Esophagus squamous epithelium (tissue), 5 donors: ENCODE results near the gene QPRT. TPM values are rescaled to one million over a fixed set of nuclear protein-coding genes. Genes with fewer than 3 reads are reported as not detected.
A peak's percentile ranks its signal among the peaks of the same experiment; 100 is the strongest.

ENCODE experiments used
- DNase-seq: peaks from one replicate; lab custom pipeline; 2025; lab: John Stamatoyannopoulos, UW
- H3K27ac ChIP-seq, 4 donors: fragments of 200-600 bp; sonication (generic); one replicate each; pipeline ENCODE4 v1.5.1; 2016 to 2019; ENCODE audit warnings: mild to moderate bottlenecking in 1 of 4
- H3K27me3 ChIP-seq, 4 donors: fragments of 200-600 bp; sonication (generic); 1 replicate in 3 of 4; 2 replicates in 1 of 4; pipeline versions ENCODE4 v1.5.1 to v1.6.0; 2017 to 2021; ENCODE audit warnings: antibody characterized with exemption in 1 of 4
- H3K36me3 ChIP-seq, 3 donors: fragments of 200-600 bp; sonication (generic); one replicate each; pipeline ENCODE4 v1.5.1; 2016 to 2019
- H3K4me1 ChIP-seq, 3 donors: fragments of 200-600 bp; sonication (generic); one replicate each; pipeline ENCODE4 v1.5.1; 2017 to 2019
- H3K4me3 ChIP-seq, 4 donors: fragments of 200-600 bp; sonication (generic); 1 replicate in 3 of 4; 2 replicates in 1 of 4; pipeline ENCODE4 v1.5.1; 2016 to 2019; ENCODE audit warnings: mild to moderate bottlenecking in 2 of 4, moderate library complexity in 1 of 4
- H3K9me3 ChIP-seq, 3 donors: fragments of 200-600 bp; sonication (generic); one replicate each; pipeline ENCODE4 v1.5.1; 2016 to 2019
- CTCF ChIP-seq, 6 experiments: fragments of 450-650 bp in 4 of 6; fragments of 200-600 bp in 2 of 6; sonication (generic) in 2 of 6; IDR thresholded peaks; one replicate each; pipeline ENCODE4 v1.5.1; 2016 to 2019; ENCODE audit warnings: antibody characterized with exemption in 6 of 6, mild to moderate bottlenecking in 4 of 6, moderate library complexity in 4 of 6
- POLR2A ChIP-seq, 4 donors: fragments of 450-650 bp; IDR thresholded peaks; one replicate each; pipeline ENCODE4 v1.6.1; 2017; ENCODE audit warnings: antibody characterized with exemption in 4 of 4, mild to moderate bottlenecking in 4 of 4, moderate library complexity in 3 of 4
- WGBS, 2 donors: methylation state at CpG; one replicate each; pipeline ENCODE4 v1.1.5; 2018; 5-methylcytosine and 5-hydroxymethylcytosine counted together
- intact Hi-C: fragments of 100-400 bp; cut with DNase I; formaldehyde crosslinking; loops from one replicate; pipeline ENCODE4 v1.15.0; 2022
- total RNA-seq, 4 donors: library from RNA; depleted of rRNA; stranded (reverse); fragments of >200 nt; gene quantifications; one replicate each; pipeline ENCODE4 v1.1.0, GENCODE V29; 2016
- donor health status: DM: yes; HTN: yes; CAD: no.

The QPRT gene
- total RNA-seq, 4 donors from 2014 or later: 0.40 to 3.6 (median 1.9) TPM

- H3K4me1 ChIP-seq: peaks cover 0 to 12% (median 4%) of the 10 kb centered on the region in 3 donors
- WGBS, 2 donors: 68 to 74% methylated on average over 4 to 7 of the region's 7 CpGs
- TF ChIP-seq CTCF (IDR thresholded peaks at IDR 0.05): no peak
- TF ChIP-seq POLR2A (IDR thresholded peaks at IDR 0.05): no peak
These were observed 63.8 kb downstream of the QPRT start for GRCh38 chr16:29742683-29743275.

GRCh38 chr16:29743475-29743826, 64.5 kb downstream of the QPRT start:
- Histone ChIP-seq H3K36me3 (no peaks in the 10 kb centered on the region), H3K4me3 (no peak overlapping the region), H3K4me1 (peaks cover 0 to 5% (median under 1%) of the 10 kb centered on the region in 3 donors), H3K27me3 (peaks cover 0 to 39% (median 0%) of the 10 kb centered on the region in 4 donors), H3K9me3 (no peaks in the 10 kb centered on the region), H3K27ac (no peak overlapping the region)
- intact Hi-C loops: no loop called here
- no peak for DNase-seq
- WGBS, 2 donors: 75 to 95% methylated on average over 3 to 4 of the region's 5 CpGs
- TF ChIP-seq CTCF (IDR thresholded peaks at IDR 0.05) (no peak), POLR2A (IDR thresholded peaks at IDR 0.05) (no peak)

More at GRCh38 chr16:29742683-29743275, 63.8 kb downstream of the QPRT start:
- no peak for DNase-seq
- H3K27ac ChIP-seq: no peak overlapping the region
- H3K27me3 ChIP-seq: peaks cover 0 to 40% (median 0%) of the 10 kb centered on the region in 4 donors
- no peak overlapping the region for H3K4me3 ChIP-seq
- H3K36me3 ChIP-seq: no peaks in the 10 kb centered on the region
- H3K9me3 ChIP-seq: no peaks in the 10 kb centered on the region
- intact Hi-C loops: no loop called here

- H3K9me3 ChIP-seq: no peaks in the 10 kb centered on the region
- peak overlapping the region in 3 of 4 donors; percentile 8 to 59 (median 44) for H3K4me3 ChIP-seq
- 68 to 73% methylated on average over 6 of the region's 21 CpGs for WGBS, 2 donors
- H3K4me1 ChIP-seq: no peaks in the 10 kb centered on the region
- no peaks in the 10 kb centered on the region for H3K36me3 ChIP-seq
- H3K27ac ChIP-seq: peak overlapping the region in 1 of 4 donors; percentile 72
- intact Hi-C loops: no loop called here
- no peak for DNase-seq
- TF ChIP-seq POLR2A (IDR thresholded peaks at IDR 0.05): no peak
- TF ChIP-seq CTCF (IDR thresholded peaks at IDR 0.05): no peak
- peaks cover 0 to 39% (median 0%) of the 10 kb centered on the region in 4 donors for H3K27me3 ChIP-seq
These were observed 65.0 kb downstream of the QPRT start for GRCh38 chr16:29743827-29744531.

- no peaks in the 10 kb centered on the region for H3K4me1 ChIP-seq
- WGBS, 2 donors: 73 to 82% methylated on average over 5 to 16 of the region's 20 CpGs
- no peak for TF ChIP-seq POLR2A (IDR thresholded peaks at IDR 0.05)
- no peak for TF ChIP-seq CTCF (IDR thresholded peaks at IDR 0.05)
- no peaks in the 10 kb centered on the region for H3K36me3 ChIP-seq
- intact Hi-C loops: no loop called here
- peak overlapping the region in 1 of 4 donors; percentile 72 for H3K27ac ChIP-seq
- peak overlapping the region in 3 of 4 donors; percentile 34 to 59 (median 44) for H3K4me3 ChIP-seq
- no peaks in the 10 kb centered on the region for H3K9me3 ChIP-seq
- no peak for DNase-seq
- peaks cover 0 to 39% (median 0%) of the 10 kb centered on the region in 4 donors for H3K27me3 ChIP-seq
These were observed 65.6 kb downstream of the QPRT start for GRCh38 chr16:29744541-29745101.
